PC-9 (cell line): Measurements from ENCODE around the gene NFE2L3. TPM values are rescaled to one million over a fixed set of nuclear protein-coding genes. Genes with fewer than 3 reads are reported as not detected.

ENCODE experiments used
- BruUV-seq: library from RNA; stranded (reverse); fragments of 400-500 nt; replicated peaks from 2 replicates; lab custom pipeline; 2021; lab: Mats Ljungman, UMichigan
- CTCF ChIA-PET: fragments of 300-600 bp; sonication (Branson Sonifier 250); formaldehyde crosslinking; loops from one replicate; lab custom pipeline; 2022; ENCODE audit warnings: antibody characterized with exemption; lab: Charles Lee
- POLR2A ChIA-PET: fragments of 300-600 bp; sonication (Branson Sonifier 250); formaldehyde crosslinking; loops from one replicate; lab custom pipeline; 2022; ENCODE audit warnings: antibody characterized with exemption; ENCODE audit not compliant: unreplicated experiment; lab: Charles Lee
- DNase-seq, 2 experiments: peaks; one replicate each; pipeline versions ENCODE4 v3.0.0 to v3.0.0-alpha.2; 2015 to 2022; ENCODE audit warnings: mixed read lengths in 1 of 2
- H2AFZ ChIP-seq: fragments of 200-600 bp; sonication (generic); 2 replicates; pipeline ENCODE4 v1.8.1; 2017; ENCODE audit warnings: antibody characterized with exemption
- H3F3A ChIP-seq: fragments of 200-600 bp; sonication (generic); 2 replicates; pipeline ENCODE4 v1.8.1; 2017; ENCODE audit warnings: antibody characterized with exemption, mild to moderate bottlenecking, low read depth; ENCODE audit not compliant: insufficient read depth
- H3K27ac ChIP-seq: fragments of 200-600 bp; sonication (generic); 2 replicates; pipeline ENCODE4 v1.6.1; 2016; ENCODE audit warnings: mixed run types
- H3K27me3 ChIP-seq: fragments of 200-600 bp; sonication (generic); 2 replicates; pipeline ENCODE4 v1.6.1; 2016; ENCODE audit warnings: low read depth, mixed run types; ENCODE audit not compliant: insufficient read depth
- H3K36me3 ChIP-seq: fragments of 200-600 bp; sonication (generic); 2 replicates; pipeline ENCODE4 v1.6.1; 2016; ENCODE audit warnings: low read depth, mixed run types
- H3K4me1 ChIP-seq: fragments of 200-600 bp; sonication (generic); replicated peaks from 2 replicates; pipeline ENCODE4 v1.6.1; 2016; ENCODE audit warnings: mixed run types; ENCODE audit not compliant: insufficient read depth
- H3K4me2 ChIP-seq: fragments of 200-600 bp; sonication (generic); 2 replicates; pipeline ENCODE4 v1.6.1; 2017; ENCODE audit warnings: mixed run types
- H3K4me3 ChIP-seq: fragments of 200-600 bp; sonication (generic); 2 replicates; pipeline ENCODE4 v1.6.1; 2016; ENCODE audit warnings: mixed run types
- H3K79me2 ChIP-seq: fragments of 200-600 bp; sonication (generic); 2 replicates; pipeline ENCODE4 v1.6.1; 2017; ENCODE audit warnings: low read depth, mixed run types
- H3K9me2 ChIP-seq: fragments of 200-600 bp; sonication (generic); 2 replicates; pipeline ENCODE4 v1.8.1; 2017; ENCODE audit warnings: mild to moderate bottlenecking; ENCODE audit not compliant: insufficient read depth
- H3K9me3 ChIP-seq: fragments of 200-600 bp; sonication (generic); 2 replicates; pipeline ENCODE4 v1.8.1; 2016; ENCODE audit warnings: low read depth; ENCODE audit not compliant: insufficient read depth
- H4K20me1 ChIP-seq: fragments of 200-600 bp; sonication (generic); 2 replicates; pipeline ENCODE4 v1.8.1; 2017; ENCODE audit not compliant: insufficient read depth
- CTCF ChIP-seq: fragments of 200-600 bp; sonication (generic); conservative IDR thresholded peaks from 2 replicates; pipeline ENCODE4 v1.6.1; 2017; ENCODE audit warnings: mixed run types, antibody characterized with exemption, mild to moderate bottlenecking, moderate library complexity
- EZH2 ChIP-seq: fragments of 200-600 bp; sonication (generic); IDR thresholded peaks from 2 replicates; pipeline ENCODE4 v1.8.0; 2017; ENCODE audit warnings: antibody characterized with exemption, low read depth
- intact Hi-C: fragments of 100-400 bp; cut with micrococcal nuclease; formaldehyde crosslinking; loops from one replicate; pipeline ENCODE4 v1.10.0; 2022; ENCODE audit not compliant: unreplicated experiment
- total RNA-seq: library from RNA; stranded (reverse); gene quantifications from 2 replicates; pipeline ENCODE4 v1.2.3, GENCODE V29; 2021

NFE2L3 gene
- total RNA-seq, 1 experiment from 2014 or later, result 49.1 TPM

DNA sequence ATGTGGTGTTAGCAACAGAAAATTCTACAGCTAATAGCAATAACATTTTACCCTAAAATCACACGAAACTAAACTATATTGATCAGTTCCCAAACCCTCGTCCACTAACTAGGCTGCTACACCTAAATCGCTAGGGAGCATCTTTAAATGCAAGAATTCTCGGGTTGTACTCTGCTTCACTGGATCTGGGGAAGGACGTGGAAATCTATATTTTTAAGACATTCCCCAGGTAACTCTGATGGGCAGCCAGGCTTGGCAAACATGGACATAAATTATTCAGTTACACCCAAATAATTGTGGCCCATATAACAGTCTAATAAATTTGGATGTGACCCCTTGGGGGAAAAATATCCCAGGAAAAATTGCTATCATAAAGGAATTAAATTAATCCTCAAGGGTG is 36.3 kb upstream of the NFE2L3 start:
- Histone ChIP-seq H3K9me2 (no peaks in the 10 kb centered on the region), H3K4me3 (no peak overlapping the region), H4K20me1 (no peaks in the 10 kb centered on the region), H3K27me3 (no peaks in the 10 kb centered on the region), H3K27ac (no peak overlapping the region), H3K79me2 (no peaks in the 10 kb centered on the region), H3K36me3 (no peaks in the 10 kb centered on the region), H2AFZ (no peak overlapping the region), H3K4me1 (no peaks in the 10 kb centered on the region), H3K4me2 (no peak overlapping the region), H3F3A (no peaks in the 10 kb centered on the region; the same call in 1 of the 2 replicates), H3K9me3 (no peaks in the 10 kb centered on the region)
- intact Hi-C loops, result no loop called here
- TF ChIP-seq CTCF, result no peak
- DNase-seq, result no peak
- no TSS peak for BruUV-seq
- CTCF ChIA-PET, result no interaction called here
- POLR2A ChIA-PET, result no interaction called here

- H3K36me3 ChIP-seq, result no peaks in the 10 kb centered on the region
- no peaks in the 10 kb centered on the region for H4K20me1 ChIP-seq
- no peak overlapping the region for H2AFZ ChIP-seq
- H3K27ac ChIP-seq, result no peak overlapping the region
- no peaks in the 10 kb centered on the region for H3K9me2 ChIP-seq
- no peaks in the 10 kb centered on the region for H3K9me3 ChIP-seq
- BruUV-seq, result no TSS peak
- no peaks in the 10 kb centered on the region for H3K79me2 ChIP-seq
- intact Hi-C loops, result no loop called here
- ChIA-PET POLR2A (no interaction called here), CTCF (no interaction called here)
- H3F3A ChIP-seq, result no peaks in the 10 kb centered on the region; the same call in 1 of the 2 replicates
- DNase-seq, result no peak
- no peaks in the 10 kb centered on the region for H3K4me1 ChIP-seq
- H3K4me3 ChIP-seq, result no peak overlapping the region
- H3K4me2 ChIP-seq, result no peak overlapping the region
- H3K27me3 ChIP-seq, result no peaks in the 10 kb centered on the region
- no peak for TF ChIP-seq EZH2
- no peak for TF ChIP-seq CTCF
These were observed 34.7 kb upstream of the NFE2L3 start for GRCh38 chr7:26117142-26117807.

DNA sequence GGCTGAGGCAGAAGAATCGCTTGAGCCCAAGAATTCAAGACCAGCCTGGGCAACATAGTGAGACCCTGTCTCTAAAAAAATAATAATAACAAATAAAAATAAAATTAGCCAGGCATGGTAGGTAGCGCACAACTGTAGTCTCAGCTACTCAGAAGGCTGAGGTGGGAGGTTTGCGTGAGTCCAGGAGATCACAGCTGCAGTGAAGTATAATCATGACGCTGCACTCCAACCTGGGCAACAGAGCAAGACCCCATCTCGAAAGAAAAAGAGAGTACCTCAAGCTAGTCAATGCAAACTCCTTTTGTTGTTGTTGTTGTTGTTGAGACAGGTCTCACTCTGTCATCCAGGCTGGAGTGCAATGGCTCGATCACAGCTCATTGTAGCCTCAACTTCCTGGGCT is 34.0 kb upstream of the NFE2L3 start:
- Histone ChIP-seq H3K9me3 (no peaks in the 10 kb centered on the region), H2AFZ (no peak overlapping the region), H3K4me3 (no peak overlapping the region), H3K27me3 (no peaks in the 10 kb centered on the region), H4K20me1 (no peaks in the 10 kb centered on the region), H3K27ac (no peak overlapping the region), H3K4me1 (no peaks in the 10 kb centered on the region), H3K4me2 (no peak overlapping the region), H3K36me3 (no peaks in the 10 kb centered on the region), H3K79me2 (no peaks in the 10 kb centered on the region), H3F3A (no peaks in the 10 kb centered on the region; the same call in 1 of the 2 replicates), H3K9me2 (no peaks in the 10 kb centered on the region)
- no peak for DNase-seq
- ChIA-PET CTCF (no interaction called here), POLR2A (no interaction called here)
- TF ChIP-seq EZH2 (no peak), CTCF (no peak)
- intact Hi-C loops, result no loop called here
- BruUV-seq, result no TSS peak
